GM19099 (cell line): Measurements from ENCODE around the gene R3HDM4.

ENCODE experiments used
- POLR2A ChIP-seq: IDR thresholded peaks from 3 replicates; pipeline ENCODE4 v1.6.1; 2011; ENCODE audit warnings: low read depth; ENCODE audit not compliant: insufficient read length; ENCODE audit errors: extremely low read depth

Gene R3HDM4

GRCh38 chr19:883661-884211 lies 29.3 kb downstream of the R3HDM4 start:
- no peak for TF ChIP-seq POLR2A

- no peak for TF ChIP-seq POLR2A
These were observed 30.0 kb downstream of the R3HDM4 start for GRCh38 chr19:882871-883497.

GRCh38 chr19:881385-882071 lies 31.5 kb downstream of the R3HDM4 start:
- no peak for TF ChIP-seq POLR2A

GRCh38 chr19:879711-880438 lies 33.1 kb downstream of the R3HDM4 start:
- TF ChIP-seq POLR2A, result no peak

- TF ChIP-seq POLR2A, result no peak
These were observed 36.2 kb downstream of the R3HDM4 start for GRCh38 chr19:876780-877314.

- TF ChIP-seq POLR2A, result no peak
These were observed 36.9 kb downstream of the R3HDM4 start for GRCh38 chr19:876089-876488.

GRCh38 chr19:875265-875879 lies 37.6 kb downstream of the R3HDM4 start:
- TF ChIP-seq POLR2A, result no peak

- TF ChIP-seq POLR2A, result no peak
These were observed 39.4 kb downstream of the R3HDM4 start for GRCh38 chr19:873561-874041.

- TF ChIP-seq POLR2A, result no peak
These were observed 39.9 kb downstream of the R3HDM4 start for GRCh38 chr19:873084-873483.

GRCh38 chr19:872266-872951 lies 40.6 kb downstream of the R3HDM4 start:
- TF ChIP-seq POLR2A, result no peak

GRCh38 chr19:871446-872265 lies 41.4 kb downstream of the R3HDM4 start:
- TF ChIP-seq POLR2A, result no peak

GRCh38 chr19:870963-871401 lies 42.0 kb downstream of the R3HDM4 start:
- TF ChIP-seq POLR2A, result no peak

- no peak for TF ChIP-seq POLR2A
These were observed 42.7 kb downstream of the R3HDM4 start for GRCh38 chr19:870314-870713.

GRCh38 chr19:869245-870177 lies 43.5 kb downstream of the R3HDM4 start:
- TF ChIP-seq POLR2A, result no peak
